Mucosa of gallbladder (tissue), 1 donor: ENCODE results near the gene ZFP64. TPM values are rescaled to one million over a fixed set of nuclear protein-coding genes. Genes with fewer than 3 reads are reported as not detected.
"Not testable (repeated sequence)": the region's sequence is repeated elsewhere in the genome, so short reads cannot be mapped to it uniquely, and the experiment has no call there.

Experiments used
- DNase-seq: peaks from one replicate; pipeline ENCODE4 v3.0.0-alpha.2; 2020; ENCODE audit warnings: low spot score
- total RNA-seq: library from RNA; stranded (reverse); gene quantifications from one replicate; pipeline ENCODE4 v1.2.1, GENCODE V29; 2021
- donor health status: DM: no; HTN: no; CAD: no.

ZFP64 gene
- total RNA-seq, 1 donor from 2014 or later = 16.8 TPM

GRCh38 chr20:52204136-52204535 lies 12.6 kb upstream of the ZFP64 start:
- no peak for DNase-seq

GRCh38 chr20:52201395-52201794 lies 9.8 kb upstream of the ZFP64 start:
- DNase-seq = no peak

GRCh38 chr20:52200870-52201269 lies 9.3 kb upstream of the ZFP64 start:
- no peak for DNase-seq

GRCh38 chr20:52196845-52197244 lies 5.3 kb upstream of the ZFP64 start:
- no peak for DNase-seq

- DNase-seq = no peak
Measured at GRCh38 chr20:52193886-52194545, 2.4 kb upstream of the ZFP64 start.

GRCh38 chr20:52193133-52193532 lies 1.6 kb upstream of the ZFP64 start:
- DNase-seq = no peak

- DNase-seq = not testable (repeated sequence)
Measured at GRCh38 chr20:52192719-52193007, 1.1 kb upstream of the ZFP64 start.

GRCh38 chr20:52191916-52192718 lies 538 bp upstream of the ZFP64 start:
- peak; percentile 29 for DNase-seq

GRCh38 chr20:52190437-52191131 lies 995 bp downstream of the ZFP64 start:
- no peak for DNase-seq

- no peak for DNase-seq
Measured at GRCh38 chr20:52181766-52182165, 9.8 kb downstream of the ZFP64 start.

- DNase-seq = no peak
Measured at GRCh38 chr20:52180180-52180840, 11.3 kb downstream of the ZFP64 start.

GRCh38 chr20:52179331-52180179 lies 12.0 kb downstream of the ZFP64 start:
- DNase-seq = no peak

GRCh38 chr20:52178691-52179090 lies 12.9 kb downstream of the ZFP64 start:
- no peak for DNase-seq

GRCh38 chr20:52175840-52176239 lies 15.7 kb downstream of the ZFP64 start:
- no peak for DNase-seq

GRCh38 chr20:52172392-52173047 lies 19.1 kb downstream of the ZFP64 start:
- no peak for DNase-seq

GRCh38 chr20:52171025-52171424 lies 20.6 kb downstream of the ZFP64 start:
- no peak for DNase-seq

GRCh38 chr20:52168116-52168515 lies 23.5 kb downstream of the ZFP64 start:
- no peak for DNase-seq

GRCh38 chr20:52167232-52167840 lies 24.2 kb downstream of the ZFP64 start:
- no peak for DNase-seq

- DNase-seq = no peak
Measured at GRCh38 chr20:52166150-52166549, 25.4 kb downstream of the ZFP64 start.

GRCh38 chr20:52160621-52161204 lies 30.9 kb downstream of the ZFP64 start:
- no peak for DNase-seq
